HG02970 (cell line): ENCODE results near the gene MED27.

Experiments used
- ATAC-seq: cut with Tn5 transposase; IDR thresholded peaks from one replicate; pipeline ENCODE4 v1.9.1; 2021; ENCODE audit warnings: mild to moderate bottlenecking, moderate library complexity, moderate number of reproducible peaks; ENCODE audit not compliant: unreplicated experiment, low FRiP score

The MED27 gene

DNA sequence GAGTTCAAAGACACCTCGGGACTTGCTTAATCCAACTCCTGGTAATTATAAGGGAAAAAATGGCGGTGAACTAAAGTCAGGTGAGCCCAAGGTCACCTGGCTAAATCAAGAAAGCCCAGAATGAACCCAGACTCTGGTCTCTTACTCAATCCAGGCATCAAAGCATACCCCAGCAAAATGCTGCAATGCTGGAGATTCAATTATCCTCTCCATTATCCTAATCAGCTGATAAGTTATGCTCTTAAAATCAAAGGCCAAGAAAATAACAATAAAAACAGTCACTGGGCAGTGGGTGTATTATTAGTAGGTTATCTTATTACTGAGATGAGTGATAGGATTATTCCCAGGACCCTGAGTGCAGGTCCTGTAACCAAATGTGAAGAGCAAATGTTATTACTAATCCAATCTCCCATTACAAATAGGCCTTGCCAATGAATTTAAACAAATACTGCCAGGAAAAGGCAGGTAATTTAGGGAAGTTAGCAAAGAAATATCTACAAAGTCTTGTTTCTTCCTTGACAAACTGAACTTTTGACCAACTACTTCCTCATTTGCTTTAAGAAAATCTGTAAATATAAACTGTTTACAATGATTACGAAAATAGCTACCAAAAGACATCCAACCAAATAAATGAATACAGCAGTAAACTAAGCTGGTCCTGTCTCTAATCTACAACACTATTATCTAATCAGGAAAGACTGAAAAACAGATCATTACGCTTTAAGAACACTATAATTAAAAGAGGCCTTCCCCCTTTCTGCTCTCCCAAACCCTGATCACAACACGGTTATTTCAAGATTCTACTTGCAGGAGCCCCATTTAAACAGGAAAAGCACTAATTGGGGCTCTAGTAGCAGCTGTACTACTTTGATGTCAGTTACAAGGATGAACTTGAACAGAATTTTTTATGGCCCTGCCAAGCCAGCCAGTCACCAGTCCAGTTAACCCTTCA, 103.2 kb downstream of the MED27 start:
- ATAC-seq: no peak

GRCh38 chr9:131972889-131973288, 106.8 kb downstream of the MED27 start:
- no peak for ATAC-seq

- no peak for ATAC-seq
Observed at GRCh38 chr9:131971482-131972074, 108.1 kb downstream of the MED27 start.

DNA sequence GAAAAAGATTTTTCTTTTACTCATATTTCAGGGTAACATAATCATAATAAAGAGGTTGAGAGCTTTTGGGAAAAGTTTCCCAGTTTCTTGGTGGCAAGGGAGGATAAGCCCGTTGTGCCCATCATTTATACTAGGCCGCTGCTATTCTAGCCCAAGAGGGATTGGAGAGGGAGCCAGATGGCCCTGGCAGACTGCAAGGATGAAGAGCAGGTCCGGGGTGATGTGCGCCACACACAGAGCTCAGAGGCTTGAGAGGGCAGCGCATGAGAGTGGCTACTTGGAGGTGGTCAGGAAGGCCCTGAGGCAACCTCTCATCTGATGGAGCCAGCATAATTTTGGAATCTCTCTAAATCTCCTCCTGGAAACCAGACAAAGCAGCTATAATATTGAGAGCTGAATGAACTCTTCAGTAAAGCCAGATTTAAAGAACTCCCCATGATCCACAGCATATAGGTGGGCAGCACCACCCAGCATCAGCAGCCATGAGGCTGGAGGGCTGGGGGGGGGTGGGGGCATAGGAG, 110.1 kb downstream of the MED27 start:
- ATAC-seq: no peak

DNA sequence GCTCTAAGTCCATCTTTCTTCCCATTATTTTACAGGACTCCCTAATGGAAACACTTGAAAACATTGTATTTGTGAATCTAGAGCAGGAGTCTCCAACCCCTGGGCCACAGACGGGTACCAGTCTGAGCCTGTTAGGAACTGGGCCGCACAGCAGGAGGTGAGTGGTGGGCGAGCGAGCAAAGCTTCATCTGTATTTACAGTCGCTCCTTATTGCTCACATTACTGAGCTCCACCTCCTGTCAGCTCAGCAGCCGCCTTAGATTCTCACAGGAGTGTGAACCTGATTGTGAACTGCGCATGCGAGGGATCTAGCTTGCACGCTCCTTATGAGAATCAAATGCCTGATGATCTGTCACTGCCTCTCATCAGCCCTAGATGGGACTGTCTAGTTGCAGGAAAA, 111.0 kb downstream of the MED27 start:
- ATAC-seq: no peak

DNA sequence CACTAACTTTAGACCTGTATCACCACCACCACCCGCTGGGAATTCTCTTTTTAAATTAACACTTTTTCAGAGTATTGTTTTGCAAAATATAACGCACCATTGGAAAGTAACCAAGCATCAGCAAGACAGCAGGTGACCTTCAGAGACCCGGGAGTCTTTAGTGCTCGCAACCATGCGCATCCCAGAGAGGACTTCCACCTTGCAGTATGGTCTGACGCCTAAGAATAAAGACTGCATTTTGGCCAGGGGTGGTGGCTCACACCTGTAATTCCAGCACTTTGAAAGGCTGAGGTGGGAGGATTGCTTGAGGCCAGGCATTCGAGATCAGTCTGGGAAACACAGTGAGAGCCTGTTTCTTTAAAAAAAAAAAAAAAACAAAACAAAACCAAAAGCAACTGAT, 113.8 kb downstream of the MED27 start:
- no peak for ATAC-seq

DNA sequence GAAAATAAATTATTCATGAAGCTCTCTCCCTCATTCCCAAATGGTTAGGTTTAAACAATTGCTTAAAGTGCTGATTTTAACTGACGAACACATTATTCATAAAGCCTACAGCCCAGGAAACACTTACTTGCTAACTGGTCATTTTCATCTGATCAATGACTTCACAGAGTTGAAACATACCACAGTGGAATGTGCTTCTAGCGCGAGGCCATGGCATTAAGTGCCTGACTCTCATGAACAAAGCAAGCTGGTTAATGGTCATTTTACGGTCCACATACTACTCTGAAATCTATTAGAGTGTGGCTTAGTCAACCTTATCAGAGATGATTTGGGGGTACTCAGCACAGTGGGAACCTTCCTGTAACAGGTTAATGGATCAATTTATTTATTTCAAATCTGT, 114.6 kb downstream of the MED27 start:
- ATAC-seq: no peak

GRCh38 chr9:131963072-131964030, 116.3 kb downstream of the MED27 start:
- no peak for ATAC-seq

- no peak for ATAC-seq
Observed at GRCh38 chr9:131961496-131961880, 118.2 kb downstream of the MED27 start.

DNA sequence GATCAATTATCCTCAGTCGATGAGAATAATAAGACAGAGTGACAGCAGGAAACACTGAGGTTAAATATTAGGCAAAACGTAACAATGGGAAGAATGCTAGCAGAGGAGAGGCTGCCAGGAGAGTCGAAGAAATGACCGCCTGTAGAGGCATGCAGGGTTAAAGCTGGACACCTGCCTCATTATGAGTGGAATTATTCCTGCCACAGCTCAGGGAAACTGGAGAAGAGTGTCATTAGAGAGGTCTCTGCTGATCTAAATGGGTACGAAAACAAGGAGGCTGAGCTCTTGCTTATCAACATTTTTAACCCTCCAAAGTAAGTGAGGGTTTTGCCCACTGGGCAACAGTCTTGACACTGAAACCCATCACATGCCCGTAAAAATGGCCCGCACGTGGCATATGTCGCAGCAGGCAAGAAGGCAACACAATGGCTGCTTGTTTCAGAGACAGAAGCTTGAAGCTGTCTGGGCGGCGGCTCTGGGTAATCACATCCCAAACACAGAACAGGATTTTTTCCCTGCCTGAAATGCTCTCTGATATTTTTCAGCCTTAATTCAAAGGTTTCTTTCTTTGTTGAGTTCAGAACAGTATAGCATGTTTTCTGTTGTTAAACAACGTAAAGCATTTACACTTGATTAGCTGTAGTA, 118.7 kb downstream of the MED27 start:
- ATAC-seq: no peak

- no peak for ATAC-seq
Observed at GRCh38 chr9:131960311-131960710, 119.4 kb downstream of the MED27 start.

- no peak for ATAC-seq
Observed at GRCh38 chr9:131959887-131960286, 119.8 kb downstream of the MED27 start.

- no peak for ATAC-seq
Observed at GRCh38 chr9:131959056-131959455, 120.6 kb downstream of the MED27 start.

DNA sequence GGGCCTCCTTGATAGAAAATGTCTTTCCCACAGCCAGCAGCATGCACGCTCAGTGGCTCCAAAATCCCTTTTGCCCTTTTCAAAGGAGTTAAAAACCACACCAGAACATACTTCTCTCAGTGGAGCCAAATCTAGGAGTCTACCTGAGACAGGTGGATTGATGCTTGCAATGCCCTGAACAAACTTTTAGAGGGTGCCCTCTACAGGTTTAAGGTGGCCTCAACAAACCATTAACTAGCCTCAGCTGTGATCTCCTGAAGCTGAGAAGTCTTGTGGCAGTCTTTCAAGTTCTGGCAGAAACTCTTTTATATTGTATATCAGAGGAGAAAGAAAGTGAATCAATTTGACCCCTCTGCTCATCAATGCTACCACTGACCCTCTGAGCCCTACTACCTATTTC, 125.4 kb downstream of the MED27 start:
- no peak for ATAC-seq

DNA sequence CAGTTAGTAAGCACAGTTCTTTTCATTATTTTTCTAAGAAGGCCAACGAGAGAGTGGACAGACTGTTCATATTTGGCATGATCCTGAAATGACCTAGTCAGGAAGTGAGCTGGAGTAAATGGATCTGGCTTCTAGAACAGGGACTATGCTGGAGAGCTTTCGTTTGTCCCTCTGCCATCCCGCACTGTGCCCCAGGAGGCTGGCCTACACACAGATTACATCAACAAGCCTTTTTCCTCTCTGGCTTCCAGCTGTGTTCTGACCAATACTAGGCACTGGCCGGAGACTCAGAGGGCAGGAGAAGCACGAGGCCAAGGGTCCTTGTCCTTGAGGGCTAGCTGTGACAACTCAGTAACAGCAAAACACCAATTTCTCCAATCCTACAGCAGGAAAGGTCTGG, 127.8 kb downstream of the MED27 start:
- no peak for ATAC-seq

DNA sequence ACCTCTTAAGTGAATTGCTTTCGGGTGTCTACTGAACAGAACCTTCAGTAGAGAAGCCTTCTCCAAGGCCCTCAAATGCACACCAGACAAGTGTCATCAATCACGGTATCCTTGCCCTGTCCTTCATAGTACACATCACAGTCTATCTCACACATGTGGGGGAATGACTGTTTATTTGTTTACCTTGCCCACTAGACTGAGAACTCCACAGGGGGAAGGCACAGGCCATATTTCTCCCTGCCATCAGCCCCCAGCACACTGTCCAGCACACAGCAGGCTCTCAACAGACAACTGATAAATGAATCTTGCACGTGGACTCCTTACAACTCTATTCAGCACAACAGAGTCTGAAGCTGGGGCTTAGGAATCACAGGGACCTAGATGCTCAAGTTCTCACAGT, 128.5 kb downstream of the MED27 start:
- ATAC-seq: no peak

GRCh38 chr9:131950487-131950886, 129.2 kb downstream of the MED27 start:
- ATAC-seq: no peak

GRCh38 chr9:131946180-131946579, 133.5 kb downstream of the MED27 start:
- ATAC-seq: no peak

DNA sequence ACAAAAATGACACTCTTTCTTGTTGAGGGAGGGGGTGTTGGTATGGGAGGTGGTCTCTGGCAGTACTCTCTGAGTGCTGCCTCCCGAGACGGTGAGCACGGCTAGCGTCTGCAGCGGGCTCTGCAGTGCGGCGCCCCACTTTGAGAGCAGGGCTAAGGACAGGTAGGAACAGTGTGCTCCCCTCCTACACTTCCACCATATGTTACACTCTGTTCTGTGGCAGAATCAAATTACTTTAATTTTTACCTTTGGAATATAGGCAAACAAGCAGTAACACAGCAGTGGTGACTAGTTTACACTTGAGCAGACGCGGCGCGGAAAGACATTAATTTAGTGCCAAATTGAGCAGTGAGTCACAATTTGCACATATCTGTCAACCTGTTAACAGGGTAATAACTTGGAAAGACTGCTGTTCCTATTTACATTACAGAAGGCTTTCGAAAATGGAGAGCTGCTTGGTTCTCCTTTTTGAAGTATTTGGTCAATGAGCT, 136.3 kb downstream of the MED27 start:
- ATAC-seq: no peak

- ATAC-seq: no peak
Observed at GRCh38 chr9:131942146-131942720, 137.4 kb downstream of the MED27 start.
